ENCODE measurements around the gene LIPC.

DNA sequence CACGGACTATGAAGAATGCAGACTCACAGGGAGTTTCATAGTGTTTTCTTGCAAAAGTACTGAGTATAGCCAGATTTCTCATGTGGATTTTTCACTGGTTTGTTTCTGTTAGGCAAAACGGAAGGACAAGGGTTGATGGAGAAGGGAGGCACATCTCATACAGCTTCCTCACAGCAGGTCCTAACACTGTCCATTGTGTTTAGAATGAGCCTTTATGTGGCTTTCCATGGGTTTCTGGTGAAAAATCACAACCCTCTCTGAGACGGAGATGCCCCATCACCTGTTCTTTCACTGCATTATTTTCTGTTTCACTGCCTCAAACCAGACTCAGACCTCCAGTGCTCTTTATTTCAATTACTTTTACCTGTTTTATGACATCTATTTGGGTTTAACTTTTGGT is 25.0 kb upstream of the LIPC start:
- TF ChIP-seq, protein P1, sequence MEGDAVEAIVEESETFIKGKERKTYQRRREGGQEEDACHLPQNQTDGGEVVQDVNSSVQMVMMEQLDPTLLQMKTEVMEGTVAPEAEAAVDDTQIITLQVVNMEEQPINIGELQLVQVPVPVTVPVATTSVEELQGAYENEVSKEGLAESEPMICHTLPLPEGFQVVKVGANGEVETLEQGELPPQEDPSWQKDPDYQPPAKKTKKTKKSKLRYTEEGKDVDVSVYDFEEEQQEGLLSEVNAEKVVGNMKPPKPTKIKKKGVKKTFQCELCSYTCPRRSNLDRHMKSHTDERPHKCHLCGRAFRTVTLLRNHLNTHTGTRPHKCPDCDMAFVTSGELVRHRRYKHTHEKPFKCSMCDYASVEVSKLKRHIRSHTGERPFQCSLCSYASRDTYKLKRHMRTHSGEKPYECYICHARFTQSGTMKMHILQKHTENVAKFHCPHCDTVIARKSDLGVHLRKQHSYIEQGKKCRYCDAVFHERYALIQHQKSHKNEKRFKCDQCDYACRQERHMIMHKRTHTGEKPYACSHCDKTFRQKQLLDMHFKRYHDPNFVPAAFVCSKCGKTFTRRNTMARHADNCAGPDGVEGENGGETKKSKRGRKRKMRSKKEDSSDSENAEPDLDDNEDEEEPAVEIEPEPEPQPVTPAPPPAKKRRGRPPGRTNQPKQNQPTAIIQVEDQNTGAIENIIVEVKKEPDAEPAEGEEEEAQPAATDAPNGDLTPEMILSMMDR (IDR thresholded peaks at IDR 0.05 in 2 of 3, conservative IDR thresholded peaks at IDR 0.05 in 1 of 3; ENCODE audit: insufficient read depth in 2 of 3, low read depth in 1 of 3, low read length in 3 of 3): no peak
- TF ChIP-seq, protein P2, sequence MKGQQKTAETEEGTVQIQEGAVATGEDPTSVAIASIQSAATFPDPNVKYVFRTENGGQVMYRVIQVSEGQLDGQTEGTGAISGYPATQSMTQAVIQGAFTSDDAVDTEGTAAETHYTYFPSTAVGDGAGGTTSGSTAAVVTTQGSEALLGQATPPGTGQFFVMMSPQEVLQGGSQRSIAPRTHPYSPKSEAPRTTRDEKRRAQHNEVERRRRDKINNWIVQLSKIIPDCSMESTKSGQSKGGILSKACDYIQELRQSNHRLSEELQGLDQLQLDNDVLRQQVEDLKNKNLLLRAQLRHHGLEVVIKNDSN (CRISPR knock-in tag; IDR thresholded peaks at IDR 0.05): no peak
